ENCODE data around the gene FOXRED2.

DNA sequence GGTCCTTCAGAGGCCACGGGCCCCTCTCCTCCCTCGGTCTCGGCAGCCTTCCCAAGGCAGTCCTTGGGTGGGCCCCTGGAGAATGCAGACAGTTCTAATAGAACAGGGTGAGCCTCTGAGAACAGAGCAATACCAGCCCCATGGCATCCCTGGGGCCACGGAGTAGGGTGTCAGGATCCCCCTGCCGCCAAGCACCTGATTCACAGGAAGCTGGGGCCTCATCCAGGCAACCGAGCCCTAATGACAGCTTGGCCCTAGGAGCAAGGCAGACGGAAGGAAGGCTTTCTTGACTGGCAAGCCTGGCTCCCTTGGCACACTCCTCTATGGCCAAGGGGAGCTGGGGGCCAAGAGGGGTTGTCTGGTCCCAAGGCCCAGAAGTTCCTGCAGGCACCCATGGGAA, 40.6 kb downstream of the FOXRED2 start:
- no peak for TF ChIP-seq POLR2A (IDR thresholded peaks at IDR 0.05; ENCODE audit: control extremely low read depth in 1 of 2, low read depth in 2 of 2, low read length in 2 of 2)
- TF ChIP-seq EP300 (IDR thresholded peaks at IDR 0.05; ENCODE audit: borderline replicate concordance in 1 of 2, low read depth in 2 of 2, low read length in 2 of 2): no peak
- no peak for TF ChIP-seq NRF1 (IDR thresholded peaks at IDR 0.05; ENCODE audit: low read depth, low read length)
